HG02938 (cell line): ENCODE results near the gene GPER1.
A peak's percentile ranks its signal among the peaks of the same experiment; 100 is the strongest.

Experiments
- ATAC-seq: cut with Tn5 transposase; IDR thresholded peaks from one replicate; pipeline ENCODE4 v1.9.1; 2021; ENCODE audit warnings: mild to moderate bottlenecking, moderate library complexity; ENCODE audit not compliant: unreplicated experiment

The GPER1 gene

DNA sequence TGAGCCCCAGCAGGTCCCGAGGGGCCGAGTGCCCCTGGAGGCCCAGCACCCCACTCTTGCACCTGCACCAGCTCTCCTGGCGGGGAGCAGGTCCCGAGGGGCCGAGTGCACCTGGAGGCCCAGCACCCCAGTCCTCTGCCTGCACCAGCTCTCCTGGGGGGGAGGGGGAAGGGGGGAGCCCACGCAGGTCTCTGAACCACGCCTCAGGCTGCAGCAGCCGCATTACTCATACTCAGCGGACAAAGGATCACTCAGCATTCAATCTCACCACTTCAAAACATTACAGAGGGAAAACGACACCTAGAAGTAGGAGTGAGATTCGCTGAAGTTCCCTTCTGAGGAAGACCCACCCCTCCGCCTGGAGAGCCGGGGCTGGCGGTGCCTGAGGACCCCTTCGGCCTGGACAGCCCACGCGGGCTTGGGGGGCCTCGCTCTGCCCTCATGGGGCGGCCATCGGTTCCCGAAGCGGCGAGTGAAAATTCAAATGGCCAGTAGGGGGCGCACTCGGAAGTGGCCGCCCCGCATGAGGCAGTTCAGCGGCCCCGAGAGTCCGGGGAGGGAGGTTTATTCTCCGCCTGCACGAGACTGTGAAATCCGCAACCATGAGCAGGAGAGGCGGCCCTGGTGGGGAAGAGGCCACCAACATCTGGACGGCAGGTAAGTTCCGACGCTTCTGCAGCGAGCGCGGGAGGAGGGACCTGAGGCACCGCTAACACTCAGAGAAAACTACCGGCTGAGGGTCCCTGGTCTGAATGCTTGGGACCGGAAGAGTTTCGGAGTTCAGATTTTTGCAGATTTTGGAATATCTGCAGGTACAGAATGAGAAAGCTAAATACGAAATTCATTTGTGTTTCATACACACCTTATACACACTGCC lies 1.1 kb upstream of the GPER1 start:
- ATAC-seq, result peak; percentile 69

DNA sequence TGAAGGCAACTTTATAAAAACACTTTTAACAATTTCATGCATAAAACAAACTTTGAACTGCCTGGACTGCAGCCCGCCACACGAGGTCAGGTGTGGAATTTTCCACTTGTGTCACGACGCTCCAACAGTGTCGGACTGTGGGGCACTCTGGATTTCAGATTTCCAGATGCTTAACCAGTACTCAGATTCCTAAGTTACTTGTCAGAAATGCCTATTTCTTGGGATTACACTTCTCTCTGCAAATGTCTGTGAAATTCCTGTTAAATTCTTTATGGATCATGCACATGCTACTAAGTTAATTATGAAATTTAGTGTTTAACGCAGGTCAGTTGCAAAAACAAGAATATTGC lies 473 bp upstream of the GPER1 start:
- ATAC-seq, result no peak

DNA sequence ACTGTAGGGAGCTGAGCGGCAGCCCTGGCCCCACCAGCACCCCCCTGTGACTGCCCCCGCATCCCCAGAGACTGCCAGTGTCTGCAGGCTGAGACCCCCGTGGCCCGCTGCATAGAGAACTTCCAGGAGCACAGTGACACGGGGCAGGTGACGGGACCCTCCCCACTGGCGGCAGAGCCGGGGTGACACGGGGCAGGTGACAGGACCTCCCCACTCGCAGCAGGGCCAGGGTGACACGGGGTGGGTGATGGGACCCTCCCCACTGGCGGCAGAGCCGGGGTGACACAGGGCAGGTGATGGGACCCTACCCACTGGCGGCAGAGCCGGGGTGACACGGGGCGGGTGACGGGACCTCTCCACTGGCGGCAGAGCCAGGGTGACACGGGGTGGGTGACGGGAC lies 2.3 kb downstream of the GPER1 start:
- ATAC-seq, result no peak

DNA sequence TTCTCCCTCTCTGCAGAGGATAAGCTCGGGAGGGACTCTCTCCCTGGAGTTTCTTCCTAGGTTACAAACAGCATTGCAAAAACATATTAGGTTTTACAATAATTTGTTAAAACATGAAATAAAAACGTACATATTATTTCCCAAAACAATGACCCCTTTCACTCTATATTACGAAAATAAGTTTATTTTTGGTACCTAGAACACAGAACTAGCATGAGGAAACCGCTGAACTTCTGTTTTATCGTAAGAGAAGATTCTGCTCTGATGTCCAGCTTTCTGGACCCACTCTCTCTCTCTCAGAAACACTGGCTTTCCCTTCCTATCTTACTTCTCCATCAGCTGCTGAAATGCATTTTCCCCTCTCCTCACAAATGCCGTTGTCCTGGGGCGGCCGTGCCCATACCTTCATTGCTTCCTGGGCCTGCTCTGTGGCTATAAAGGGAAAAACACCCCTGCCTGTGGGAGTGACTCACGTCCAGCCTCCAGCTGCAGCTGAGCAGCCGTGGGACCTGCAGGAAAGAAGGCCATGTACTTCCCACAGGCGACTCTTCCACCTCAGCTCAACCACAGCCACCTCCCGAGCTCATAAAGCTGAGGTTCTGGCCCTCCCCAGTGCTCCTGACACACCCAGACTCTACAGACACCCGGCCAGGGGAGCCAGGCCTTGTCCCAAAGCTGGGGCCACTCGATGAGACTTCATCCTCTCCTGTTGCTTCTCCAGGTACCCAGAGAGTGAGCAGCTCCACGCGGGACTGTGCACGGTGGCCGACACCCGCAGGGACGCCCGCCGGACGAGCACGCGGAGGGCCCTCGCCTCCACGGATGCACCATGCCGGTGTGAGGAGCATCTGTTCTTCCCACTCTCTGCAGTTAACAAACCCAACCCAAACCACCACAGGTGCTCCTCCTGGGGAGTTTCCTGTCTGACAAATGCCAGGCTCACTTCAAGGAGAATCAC lies 3.1 kb downstream of the GPER1 start:
- ATAC-seq, result no peak

DNA sequence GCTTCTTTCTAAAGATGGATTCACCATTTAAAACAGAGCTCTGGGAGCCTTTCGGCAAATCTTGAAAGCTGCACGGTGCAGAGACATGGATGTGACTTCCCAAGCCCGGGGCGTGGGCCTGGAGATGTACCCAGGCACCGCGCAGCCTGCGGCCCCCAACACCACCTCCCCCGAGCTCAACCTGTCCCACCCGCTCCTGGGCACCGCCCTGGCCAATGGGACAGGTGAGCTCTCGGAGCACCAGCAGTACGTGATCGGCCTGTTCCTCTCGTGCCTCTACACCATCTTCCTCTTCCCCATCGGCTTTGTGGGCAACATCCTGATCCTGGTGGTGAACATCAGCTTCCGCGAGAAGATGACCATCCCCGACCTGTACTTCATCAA lies 3.7 kb downstream of the GPER1 start:
- ATAC-seq, result no peak

DNA sequence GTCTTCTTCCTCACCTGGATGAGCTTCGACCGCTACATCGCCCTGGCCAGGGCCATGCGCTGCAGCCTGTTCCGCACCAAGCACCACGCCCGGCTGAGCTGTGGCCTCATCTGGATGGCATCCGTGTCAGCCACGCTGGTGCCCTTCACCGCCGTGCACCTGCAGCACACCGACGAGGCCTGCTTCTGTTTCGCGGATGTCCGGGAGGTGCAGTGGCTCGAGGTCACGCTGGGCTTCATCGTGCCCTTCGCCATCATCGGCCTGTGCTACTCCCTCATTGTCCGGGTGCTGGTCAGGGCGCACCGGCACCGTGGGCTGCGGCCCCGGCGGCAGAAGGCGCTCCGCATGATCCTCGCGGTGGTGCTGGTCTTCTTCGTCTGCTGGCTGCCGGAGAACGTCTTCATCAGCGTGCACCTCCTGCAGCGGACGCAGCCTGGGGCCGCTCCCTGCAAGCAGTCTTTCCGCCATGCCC lies 4.3 kb downstream of the GPER1 start:
- no peak for ATAC-seq

DNA sequence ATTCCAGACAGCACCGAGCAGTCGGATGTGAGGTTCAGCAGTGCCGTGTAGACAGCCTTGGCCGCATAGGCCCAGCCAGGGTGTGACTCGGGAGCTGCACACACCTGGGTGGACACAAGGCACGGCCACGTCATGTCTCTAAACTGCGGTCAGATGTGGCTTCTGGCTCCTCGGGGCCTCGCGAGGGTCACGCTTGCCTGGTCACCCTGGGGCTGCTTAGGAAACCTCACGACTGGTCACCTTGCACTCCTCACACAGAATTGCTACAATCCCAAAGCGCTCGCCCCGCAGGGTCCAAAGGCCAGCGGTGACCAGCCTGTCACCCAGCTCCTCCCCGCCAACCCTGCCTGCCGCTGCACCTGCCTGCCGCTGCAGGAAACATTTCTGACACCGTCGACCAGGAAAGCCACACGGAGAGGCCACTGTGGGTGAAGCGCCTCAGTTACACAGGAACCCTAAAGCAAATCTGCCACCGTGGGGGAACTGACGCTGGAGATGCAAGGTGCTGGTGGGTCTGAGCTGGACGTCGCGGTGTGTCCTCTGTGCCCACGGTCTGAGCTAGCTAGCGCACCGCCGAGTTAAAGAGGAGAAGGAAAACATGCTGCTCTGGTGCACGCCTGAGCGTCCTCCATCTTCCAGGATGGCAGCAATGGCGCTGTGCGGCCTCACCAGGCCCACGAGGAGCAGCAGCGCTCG lies 5.0 kb downstream of the GPER1 start:
- ATAC-seq, result no peak

DNA sequence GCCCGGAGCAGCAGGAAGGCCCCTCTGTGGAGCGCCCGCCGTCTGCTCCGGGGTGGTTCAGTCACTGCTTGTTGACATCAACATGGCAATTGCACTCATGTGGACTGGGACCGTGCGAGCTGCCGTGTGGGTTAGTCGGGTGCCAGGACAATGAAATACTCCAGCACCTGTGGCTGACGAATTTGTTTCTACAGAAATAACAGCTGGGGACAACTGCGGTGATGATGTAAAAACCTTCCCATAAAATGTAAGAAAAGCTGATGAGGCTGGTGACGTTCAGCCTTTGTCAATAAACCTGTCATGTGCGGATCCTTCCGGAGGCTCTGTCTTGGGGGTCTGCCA lies 5.6 kb downstream of the GPER1 start:
- ATAC-seq, result no peak

DNA sequence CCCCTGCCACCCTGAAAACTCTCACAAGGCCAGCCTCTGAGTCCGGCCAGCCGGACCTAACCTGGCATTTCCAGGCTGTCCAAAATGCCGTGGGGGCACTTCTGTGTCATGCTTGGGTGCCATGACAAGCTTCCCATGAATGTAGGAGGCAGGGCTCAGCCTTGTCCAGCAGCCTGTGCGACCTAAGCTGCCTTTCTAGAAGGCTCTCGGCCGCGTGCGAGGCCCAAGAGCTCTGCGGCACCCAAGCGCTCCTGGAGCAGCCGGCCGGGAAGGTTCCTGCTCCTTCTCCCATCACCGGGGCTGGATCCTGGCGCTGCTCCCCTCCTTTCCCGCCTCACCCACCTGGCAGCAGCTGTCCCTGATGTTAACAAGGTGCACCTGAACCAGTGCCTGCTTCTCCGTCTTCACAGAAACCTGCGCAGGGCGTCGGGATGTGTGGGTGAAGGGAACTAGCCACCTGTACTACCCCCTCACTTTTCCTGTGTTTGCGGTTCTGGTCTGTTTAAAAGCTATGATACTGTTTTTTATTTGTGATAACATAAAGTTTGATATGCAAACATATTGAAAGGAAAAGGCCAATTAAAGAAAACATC lies 6.1 kb downstream of the GPER1 start:
- no peak for ATAC-seq

DNA sequence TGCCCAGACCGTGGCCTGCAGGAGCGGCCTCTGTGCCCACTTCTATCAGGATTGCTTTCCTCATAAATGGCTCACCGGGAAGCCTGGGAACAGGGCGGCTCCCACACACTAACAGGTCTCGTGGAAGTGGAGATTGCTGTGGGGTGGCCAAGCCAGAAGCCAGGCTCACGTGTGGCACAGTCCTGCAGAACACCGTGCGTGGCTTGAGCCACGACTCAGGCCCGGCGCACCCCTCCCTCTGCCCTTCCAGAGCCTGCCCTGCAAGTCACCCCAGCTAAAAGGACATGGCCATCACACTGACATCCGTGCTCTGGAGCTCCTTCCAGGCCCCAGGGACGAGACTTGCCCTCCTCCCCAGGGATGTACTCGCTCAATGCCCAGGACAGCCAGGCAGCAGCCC lies 7.0 kb downstream of the GPER1 start:
- ATAC-seq, result no peak

DNA sequence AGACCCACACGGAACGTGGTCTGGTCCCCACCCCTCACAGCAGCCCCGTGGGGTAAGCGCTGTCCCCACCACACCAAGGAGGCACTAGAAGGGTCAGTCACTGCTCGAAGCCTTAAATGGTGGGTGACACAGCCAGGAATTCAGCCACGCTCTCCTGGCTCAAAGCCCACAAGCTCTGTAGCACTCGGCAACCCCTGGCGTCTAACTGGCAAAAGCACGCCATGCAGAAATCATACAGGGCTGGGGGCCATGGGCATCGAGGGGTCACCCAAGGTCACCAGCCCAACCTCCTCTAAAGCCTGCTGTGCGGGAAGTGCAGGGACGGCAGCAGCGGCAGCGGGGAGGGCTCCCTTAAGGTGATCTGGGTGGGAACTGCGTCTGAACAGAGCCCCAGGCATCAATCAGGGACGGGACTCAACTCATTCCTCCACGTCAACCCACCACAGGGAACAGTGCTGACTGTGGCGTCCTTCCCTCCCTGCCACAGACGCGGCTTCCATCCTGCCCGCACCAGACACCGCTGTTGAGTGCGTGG lies 7.8 kb downstream of the GPER1 start:
- ATAC-seq, result no peak

DNA sequence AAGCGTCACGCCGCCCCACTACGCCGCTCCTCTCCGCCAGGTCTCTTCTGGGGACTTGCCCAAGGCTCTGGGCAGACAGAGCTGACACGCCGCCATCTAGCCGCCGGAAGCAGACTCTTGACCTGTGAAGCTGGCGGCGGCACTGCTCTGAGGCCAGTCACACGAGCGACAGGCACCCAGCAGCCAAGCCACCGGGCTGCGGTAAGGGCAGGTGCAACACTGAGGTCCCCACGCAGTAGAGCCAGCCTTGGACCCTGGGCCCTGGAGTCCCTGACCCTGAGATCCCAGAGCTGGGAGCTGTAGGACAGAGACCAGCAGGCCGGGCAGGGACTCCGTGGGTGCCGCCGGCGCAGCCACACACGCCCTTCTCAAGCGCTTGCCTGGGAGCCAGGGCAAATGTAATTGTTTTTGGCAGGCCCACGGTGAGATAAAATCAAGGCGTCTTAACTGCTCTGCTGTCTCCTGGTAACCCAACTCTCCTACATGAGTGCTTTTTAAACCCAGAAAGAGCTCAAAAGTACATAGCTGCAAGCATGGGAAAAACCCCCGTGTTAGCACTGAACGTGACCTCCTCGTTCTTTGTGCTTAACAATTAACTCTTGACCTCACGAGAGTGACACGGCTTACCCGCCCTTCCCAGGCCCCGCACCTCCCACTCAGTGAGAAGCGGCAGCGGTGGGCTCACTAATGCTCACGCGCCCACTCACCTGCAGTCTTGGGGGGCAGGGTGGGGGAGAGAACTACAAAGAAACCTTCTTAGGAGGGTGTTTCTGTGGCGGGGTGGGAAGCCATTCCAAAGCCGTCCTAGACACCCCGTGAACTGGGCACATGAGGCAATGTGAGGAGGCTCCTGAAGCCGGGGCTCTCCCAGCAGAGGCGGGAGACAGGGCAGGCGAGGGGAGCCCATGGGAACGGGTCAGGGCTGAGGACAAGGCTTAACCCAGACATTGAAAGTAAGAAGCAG lies 8.5 kb downstream of the GPER1 start:
- ATAC-seq, result no peak

DNA sequence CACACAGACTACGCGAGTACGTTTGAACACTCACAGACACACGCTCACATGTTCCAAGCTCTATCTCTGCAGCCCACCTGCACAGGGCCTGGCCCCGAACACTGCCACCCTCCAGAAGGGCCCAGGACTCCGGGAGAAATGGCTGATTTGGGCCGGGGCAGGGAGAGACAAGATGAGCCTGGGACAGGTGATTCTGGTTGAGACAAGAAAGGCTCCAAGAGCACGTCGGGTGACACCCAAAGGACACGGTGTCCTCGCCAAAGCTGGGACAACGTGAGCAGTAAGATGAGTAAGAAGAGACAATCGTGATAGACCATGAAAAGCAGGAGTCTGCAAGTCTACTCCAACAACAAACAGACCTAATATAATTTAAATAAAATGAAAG lies 9.2 kb downstream of the GPER1 start:
- no peak for ATAC-seq

DNA sequence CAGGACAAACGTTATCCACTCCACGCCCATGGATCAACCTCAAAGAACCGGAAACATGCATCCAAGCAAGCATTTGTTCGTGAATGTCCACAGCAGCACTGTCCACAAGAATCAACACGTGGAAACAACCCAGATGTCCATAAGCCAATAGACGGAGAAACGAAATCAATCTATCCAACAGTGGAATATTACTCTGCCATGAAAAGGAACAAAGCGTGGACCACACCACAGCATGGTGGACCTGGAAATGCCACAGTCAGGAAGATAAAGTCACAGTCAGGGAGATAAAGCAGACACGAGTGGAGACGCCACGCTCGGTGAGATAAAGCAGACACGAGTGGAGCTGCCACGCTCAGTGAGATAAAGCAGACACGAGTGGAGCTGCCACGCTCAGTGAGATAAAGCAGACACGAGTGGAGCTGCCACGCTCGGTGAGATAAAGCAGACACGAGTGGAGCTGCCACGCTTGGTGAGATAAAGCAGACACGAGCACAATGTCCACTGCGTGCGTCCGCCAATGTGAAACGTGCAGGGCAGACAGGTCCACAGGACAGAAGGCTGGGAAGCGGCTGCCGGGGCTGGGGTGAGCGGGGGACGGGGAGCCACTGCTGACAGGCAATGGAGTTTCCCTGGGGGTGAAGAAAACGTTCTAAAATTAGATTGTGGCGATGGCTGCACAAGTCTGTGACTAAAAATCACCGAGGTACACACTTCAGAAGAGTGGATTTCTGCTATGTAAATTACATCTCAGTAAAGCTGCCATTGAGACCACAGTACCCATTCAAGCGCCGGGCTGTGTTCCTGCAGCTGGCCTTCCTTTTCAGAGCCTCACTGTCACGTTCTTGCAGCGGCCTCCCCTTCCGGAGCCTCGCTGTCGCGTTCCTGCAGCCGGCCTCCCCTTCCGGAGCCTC lies 10.6 kb downstream of the GPER1 start:
- no peak for ATAC-seq

DNA sequence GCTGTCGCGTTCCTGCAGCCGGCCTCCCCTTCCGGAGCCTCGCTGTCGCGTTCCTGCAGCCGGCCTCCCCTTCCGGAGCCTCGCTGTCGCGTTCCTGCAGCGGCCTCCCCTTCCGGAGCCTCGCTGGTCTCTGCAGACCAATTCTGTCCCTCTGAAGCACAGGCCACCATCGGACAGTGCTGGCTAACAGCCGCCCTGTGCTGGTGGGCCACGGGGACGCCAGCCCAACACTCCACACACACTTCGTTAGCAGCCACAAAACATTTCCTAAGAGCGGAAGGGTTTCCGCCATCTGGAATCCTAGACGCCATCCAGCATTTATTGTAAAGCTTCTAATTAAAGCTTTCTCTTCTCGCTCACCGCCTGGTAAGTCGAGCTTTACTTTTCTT lies 11.2 kb downstream of the GPER1 start:
- ATAC-seq, result no peak

DNA sequence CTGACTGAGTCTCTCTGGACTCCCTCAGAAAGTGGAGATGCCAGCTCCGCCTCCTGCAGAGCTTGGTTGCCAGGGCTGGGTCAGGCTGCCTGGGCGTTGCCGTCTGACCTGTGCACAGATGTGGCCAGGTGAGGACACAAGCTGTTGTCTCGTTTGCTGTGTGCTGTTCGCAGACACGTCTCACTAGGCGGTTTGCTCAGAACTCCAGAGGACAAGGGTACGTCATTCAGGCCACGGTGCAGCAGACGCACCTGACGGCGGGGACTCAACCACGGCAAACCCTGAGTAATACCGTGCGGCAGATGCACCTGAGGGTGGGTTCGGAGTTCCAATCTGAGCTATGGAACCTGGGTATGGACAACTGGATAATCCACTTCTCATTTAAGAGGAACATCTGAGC lies 11.7 kb downstream of the GPER1 start:
- ATAC-seq, result no peak

DNA sequence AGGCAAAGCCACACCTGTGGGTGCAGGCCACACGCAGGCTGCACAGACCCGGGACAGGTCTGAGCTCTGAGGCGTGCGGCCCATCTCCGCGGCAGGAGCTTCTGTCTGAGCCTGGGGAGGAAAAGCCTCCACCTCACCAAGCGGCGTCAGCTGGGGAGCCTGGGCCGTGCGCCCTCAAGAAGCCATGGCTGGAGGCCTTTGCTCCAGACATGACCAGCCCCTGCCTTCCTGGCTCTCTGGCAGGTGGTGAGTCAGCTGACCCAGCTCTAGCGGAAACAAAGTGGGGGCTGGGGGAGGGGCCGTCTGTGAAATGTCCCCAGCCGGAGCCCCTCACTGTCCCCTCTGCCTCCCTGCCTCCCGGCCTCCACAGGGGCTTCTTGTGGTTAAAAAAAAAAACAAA lies 12.5 kb downstream of the GPER1 start:
- ATAC-seq, result no peak

DNA sequence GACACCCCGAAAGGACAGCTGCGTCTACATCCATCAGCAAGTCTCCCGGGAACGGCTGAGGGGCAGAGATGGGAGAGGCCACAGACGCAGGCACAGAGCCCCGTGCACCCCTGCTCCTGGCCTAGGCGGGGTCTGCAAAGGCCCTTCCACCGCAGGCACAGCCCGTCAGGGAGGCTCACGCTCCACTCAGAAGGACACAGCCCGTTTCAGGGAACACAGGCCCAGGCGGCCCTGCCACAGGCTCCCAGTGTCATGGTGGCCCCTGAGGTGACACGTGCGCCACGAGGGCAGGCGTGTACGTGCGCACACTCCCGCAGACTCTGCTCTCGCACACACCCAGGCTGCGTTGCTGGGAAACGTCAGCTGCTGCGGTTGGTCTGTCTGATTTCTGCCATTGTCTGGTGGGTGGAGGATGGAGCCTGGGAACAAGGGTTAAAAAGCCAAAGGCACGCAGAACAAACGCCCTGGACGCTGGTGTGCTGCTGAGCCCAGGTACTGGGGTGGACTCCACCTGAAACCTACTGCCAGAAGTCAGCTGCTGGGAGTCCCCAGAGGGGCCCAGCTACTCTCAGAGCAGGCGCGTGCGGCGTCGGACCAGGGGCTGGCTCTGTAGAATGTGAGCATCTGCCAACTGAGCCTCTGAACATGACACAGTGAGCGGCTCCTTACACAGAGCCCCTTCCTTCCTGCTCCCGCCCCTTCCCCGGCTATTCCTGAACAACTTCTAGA lies 13.1 kb downstream of the GPER1 start:
- ATAC-seq, result no peak
